Thyroid gland (tissue), 4 donors: ENCODE data around the gene TBC1D1. TPM values are rescaled to one million over a fixed set of nuclear protein-coding genes. Genes with fewer than 3 reads are reported as not detected.

Source experiments
- DNase-seq, 2 donors: peaks; one replicate each; pipeline ENCODE4 v3.0.0-alpha.2; 2019
- H3K27ac ChIP-seq, 3 donors: fragments of 200-600 bp; sonication (generic); 1 replicate in 2 of 3; 2 replicates in 1 of 3; pipeline ENCODE4 v1.5.1; 2016 to 2019; ENCODE audit warnings: mild to moderate bottlenecking in 1 of 3, moderate library complexity in 1 of 3
- H3K27me3 ChIP-seq: fragments of 200-600 bp; sonication (generic); one replicate; pipeline ENCODE4 v1.5.1; 2019
- H3K36me3 ChIP-seq, 2 donors: fragments of 200-600 bp; sonication (generic); one replicate each; pipeline ENCODE4 v1.5.1; 2016 to 2019
- H3K4me1 ChIP-seq, 2 donors: fragments of 200-600 bp; sonication (generic); one replicate each; pipeline ENCODE4 v1.5.1; 2017 to 2019
- H3K4me3 ChIP-seq, 3 donors: fragments of 200-600 bp; sonication (generic); replicated peaks in 1 of 3; 1 replicate in 2 of 3; 2 replicates in 1 of 3; pipeline ENCODE4 v1.5.1; 2016; ENCODE audit warnings: mild to moderate bottlenecking in 1 of 3
- H3K9me3 ChIP-seq: fragments of 200-600 bp; sonication (generic); one replicate; pipeline ENCODE4 v1.5.1; 2017
- POLR2A ChIP-seq, 2 donors: fragments of 450-650 bp; IDR thresholded peaks; one replicate each; pipeline ENCODE4 v1.6.1; 2017; ENCODE audit warnings: antibody characterized with exemption in 2 of 2, mild to moderate bottlenecking in 2 of 2, moderate library complexity in 1 of 2
- WGBS, 2 donors: methylation state at CpG; one replicate each; pipeline ENCODE4 v1.1.5; 2017; 5-methylcytosine and 5-hydroxymethylcytosine counted together
- intact Hi-C: fragments of 100-400 bp; cut with DNase I; formaldehyde crosslinking; loops from one replicate; pipeline ENCODE4 v1.15.1; 2023
- total RNA-seq, 4 donors: library from RNA; depleted of rRNA; stranded (reverse); fragments of >200 nt; gene quantifications; one replicate each; pipeline ENCODE4 v1.2.3, GENCODE V29; 2016
- TF ChIP-seq, protein P1 (sequence below), 6 experiments: fragments of 200-600 bp in 3 of 6; fragments of 450-650 bp in 3 of 6; sonication (generic) in 3 of 6; IDR thresholded peaks; one replicate each; pipeline ENCODE4 v1.5.1; 2016 to 2019; ENCODE audit warnings: antibody characterized with exemption in 6 of 6, mild to moderate bottlenecking in 2 of 6, inconsistent platforms in 1 of 6, moderate library complexity in 1 of 6

The TBC1D1 gene
- total RNA-seq, 4 donors from 2014 or later = 192 to 284 (median 230) TPM

DNA sequence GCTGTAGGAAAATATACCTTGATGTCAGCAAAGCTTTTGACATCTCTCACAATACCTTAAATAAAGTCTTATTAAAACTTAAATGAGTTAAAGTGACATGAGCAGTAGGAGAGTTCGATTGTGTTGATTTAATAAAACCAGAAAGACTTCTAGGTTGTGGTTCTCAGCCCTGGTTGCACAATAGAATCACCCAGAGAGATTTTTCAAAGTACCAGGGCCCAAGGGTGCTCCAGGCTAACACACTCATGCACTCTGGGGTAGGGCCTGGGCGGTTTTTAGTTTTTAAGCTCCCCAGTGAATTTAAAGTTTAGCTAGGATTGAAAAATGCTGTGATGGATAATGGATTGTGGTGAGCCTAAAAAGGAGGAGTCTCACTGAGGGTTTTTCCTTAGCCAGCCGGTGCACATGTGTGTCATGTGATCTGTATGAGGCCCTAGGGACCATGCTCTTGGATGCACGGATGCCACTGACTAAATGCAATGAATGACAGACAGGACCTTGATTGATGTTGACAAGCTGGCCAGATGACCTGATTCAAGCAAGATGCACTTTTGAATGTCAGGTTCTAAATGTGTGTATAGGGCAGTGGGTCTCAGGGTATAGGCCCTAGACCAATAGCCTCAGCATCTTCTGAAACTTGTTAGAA is 254.3 kb downstream of the TBC1D1 start:
- WGBS, 2 donors = 73% methylated on average over 4 of the region's 4 CpGs
- TF ChIP-seq, protein P1, sequence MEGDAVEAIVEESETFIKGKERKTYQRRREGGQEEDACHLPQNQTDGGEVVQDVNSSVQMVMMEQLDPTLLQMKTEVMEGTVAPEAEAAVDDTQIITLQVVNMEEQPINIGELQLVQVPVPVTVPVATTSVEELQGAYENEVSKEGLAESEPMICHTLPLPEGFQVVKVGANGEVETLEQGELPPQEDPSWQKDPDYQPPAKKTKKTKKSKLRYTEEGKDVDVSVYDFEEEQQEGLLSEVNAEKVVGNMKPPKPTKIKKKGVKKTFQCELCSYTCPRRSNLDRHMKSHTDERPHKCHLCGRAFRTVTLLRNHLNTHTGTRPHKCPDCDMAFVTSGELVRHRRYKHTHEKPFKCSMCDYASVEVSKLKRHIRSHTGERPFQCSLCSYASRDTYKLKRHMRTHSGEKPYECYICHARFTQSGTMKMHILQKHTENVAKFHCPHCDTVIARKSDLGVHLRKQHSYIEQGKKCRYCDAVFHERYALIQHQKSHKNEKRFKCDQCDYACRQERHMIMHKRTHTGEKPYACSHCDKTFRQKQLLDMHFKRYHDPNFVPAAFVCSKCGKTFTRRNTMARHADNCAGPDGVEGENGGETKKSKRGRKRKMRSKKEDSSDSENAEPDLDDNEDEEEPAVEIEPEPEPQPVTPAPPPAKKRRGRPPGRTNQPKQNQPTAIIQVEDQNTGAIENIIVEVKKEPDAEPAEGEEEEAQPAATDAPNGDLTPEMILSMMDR (IDR thresholded peaks at IDR 0.05) = no peak
- TF ChIP-seq POLR2A (IDR thresholded peaks at IDR 0.05) = no peak

DNA sequence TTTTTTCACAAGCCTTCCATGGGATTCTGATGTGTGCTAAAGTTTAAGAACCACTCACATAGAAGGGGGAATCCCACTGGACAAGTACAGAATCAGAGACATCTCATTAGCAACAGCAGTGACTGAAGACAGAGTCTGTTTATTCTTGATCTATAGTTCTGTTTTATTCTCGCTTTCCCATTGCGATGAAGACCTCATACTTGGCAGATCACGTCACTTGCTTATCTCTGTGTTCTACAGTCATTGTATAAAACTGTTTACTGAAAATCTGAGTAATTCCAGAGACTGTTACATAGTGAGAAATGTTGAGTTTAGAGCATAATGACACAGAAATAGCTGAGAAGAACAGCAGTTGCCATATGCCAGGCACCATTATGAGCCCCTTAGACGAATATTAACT is 254.9 kb downstream of the TBC1D1 start:
- DNase-seq = no peak
- Histone ChIP-seq H3K27me3 (no peaks in the 10 kb centered on the region), H3K36me3 (no peaks in the 10 kb centered on the region), H3K27ac (no peak overlapping the region), H3K9me3 (no peaks in the 10 kb centered on the region), H3K4me1 (no peaks in the 10 kb centered on the region), H3K4me3 (no peak overlapping the region)
- WGBS, 2 donors = 82 to 85% methylated on average over 4 of the region's 4 CpGs
- intact Hi-C loops = no loop called here
- no peak for TF ChIP-seq POLR2A (IDR thresholded peaks at IDR 0.05)
- TF ChIP-seq, protein P1 (IDR thresholded peaks at IDR 0.05) = no peak

More for the DNA sequence above, 254.3 kb downstream of the TBC1D1 start:
- H3K27ac ChIP-seq = no peak overlapping the region
- no peaks in the 10 kb centered on the region for H3K27me3 ChIP-seq
- no peaks in the 10 kb centered on the region for H3K36me3 ChIP-seq
- DNase-seq = no peak
- no peak overlapping the region for H3K4me3 ChIP-seq
- H3K4me1 ChIP-seq = no peaks in the 10 kb centered on the region
- intact Hi-C loops = no loop called here
- no peaks in the 10 kb centered on the region for H3K9me3 ChIP-seq

DNA sequence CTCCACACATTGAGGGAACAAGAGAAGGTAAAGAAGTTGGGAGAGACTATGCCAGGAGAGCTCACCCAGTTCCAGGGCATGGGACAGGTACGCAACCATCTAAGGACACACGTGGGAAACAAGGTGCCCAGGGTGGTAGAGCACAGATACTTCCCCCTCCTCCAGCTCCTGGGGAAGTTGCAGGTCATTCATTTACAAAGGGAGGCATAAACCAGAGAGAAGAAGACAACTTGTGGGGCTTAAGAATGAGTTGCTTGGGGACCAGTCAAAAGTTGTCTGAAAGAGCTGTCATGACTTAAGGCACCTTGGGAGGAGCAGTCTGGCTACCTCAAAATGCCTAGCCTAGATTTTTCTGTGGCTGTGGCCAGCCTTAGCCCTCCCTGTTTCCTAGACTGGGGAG is 255.5 kb downstream of the TBC1D1 start:
- no peaks in the 10 kb centered on the region for H3K9me3 ChIP-seq
- intact Hi-C loops = no loop called here
- no peaks in the 10 kb centered on the region for H3K27me3 ChIP-seq
- DNase-seq = no peak
- no peak overlapping the region for H3K4me3 ChIP-seq
- TF ChIP-seq, protein P1 (IDR thresholded peaks at IDR 0.05) = no peak
- no peak for TF ChIP-seq POLR2A (IDR thresholded peaks at IDR 0.05)
- H3K4me1 ChIP-seq = no peaks in the 10 kb centered on the region
- whole genome bisulfite sequencing, 2 donors = 88 to 90% methylated on average over 2 of the region's 2 CpGs
- no peaks in the 10 kb centered on the region for H3K36me3 ChIP-seq
- H3K27ac ChIP-seq = no peak overlapping the region

DNA sequence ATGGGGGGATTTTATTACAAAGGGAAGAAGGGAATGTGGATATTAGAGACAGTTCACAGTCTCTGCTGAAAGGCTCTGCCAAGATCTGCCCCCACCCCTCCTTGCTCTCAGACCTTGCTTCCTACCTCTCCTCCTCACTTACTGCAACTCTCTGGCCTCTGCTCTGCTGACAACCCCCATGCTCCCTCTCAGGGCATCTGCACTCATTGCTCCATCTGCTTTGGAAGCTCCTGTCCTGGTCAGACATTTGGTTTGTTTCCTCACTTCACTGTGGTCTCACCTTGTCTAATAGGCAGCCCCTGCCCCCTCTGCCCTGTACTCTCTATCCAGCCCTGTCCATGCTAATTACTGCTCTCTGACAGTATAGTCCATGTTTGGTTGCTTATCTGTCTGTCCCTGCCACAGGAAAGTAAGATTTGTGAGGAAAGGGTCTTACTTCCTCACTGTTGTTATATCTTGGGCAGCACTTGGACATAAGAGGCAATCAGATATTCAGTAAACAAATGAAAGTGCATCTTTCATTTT is 258.6 kb downstream of the TBC1D1 start:
- Histone ChIP-seq H3K4me1 (peaks cover 1 to 5% of the 10 kb centered on the region in 2 donors), H3K9me3 (no peaks in the 10 kb centered on the region), H3K4me3 (no peak overlapping the region), H3K36me3 (no peaks in the 10 kb centered on the region), H3K27ac (no peak overlapping the region), H3K27me3 (no peaks in the 10 kb centered on the region)
- intact Hi-C loops = no loop called here
- TF ChIP-seq, protein P1 (IDR thresholded peaks at IDR 0.05) = no peak
- TF ChIP-seq POLR2A (IDR thresholded peaks at IDR 0.05) = no peak
- no peak for DNase-seq

DNA sequence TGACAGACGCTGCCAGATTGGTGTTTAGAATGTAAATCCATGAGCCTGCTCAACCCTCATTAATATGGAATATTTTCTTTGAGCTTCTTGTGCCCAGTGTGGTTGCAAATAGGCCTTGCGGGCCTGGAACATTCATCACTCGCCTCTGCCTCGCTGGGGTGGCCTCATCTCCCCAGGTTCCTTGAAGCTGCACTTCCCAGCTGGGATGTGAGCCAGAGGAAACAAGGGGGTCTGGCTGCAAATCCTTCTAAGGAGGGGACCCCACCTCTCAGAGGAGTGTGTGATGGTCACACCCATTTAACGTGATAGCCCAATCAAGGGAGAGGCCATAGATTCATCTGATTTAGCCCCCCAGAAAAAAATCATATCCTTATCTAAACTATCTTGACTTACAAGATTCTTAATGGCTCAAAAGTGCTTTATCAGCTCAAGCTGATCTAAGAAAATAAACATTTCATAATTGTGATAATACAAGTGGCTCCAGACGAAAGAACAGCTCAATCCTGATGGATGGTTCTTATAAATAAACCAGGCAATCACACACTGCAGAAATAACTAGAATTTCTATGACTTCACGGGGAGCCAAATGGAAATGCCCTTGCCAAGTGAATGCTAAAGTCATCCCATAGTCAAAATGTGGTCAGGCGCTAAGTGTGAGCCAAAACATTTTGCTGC is 259.2 kb downstream of the TBC1D1 start:
- H3K27ac ChIP-seq = no peak overlapping the region
- intact Hi-C loops = no loop called here
- WGBS, 2 donors = 74% methylated on average over 8 of the region's 8 CpGs
- no peak overlapping the region for H3K4me3 ChIP-seq
- H3K27me3 ChIP-seq = no peaks in the 10 kb centered on the region
- no peaks in the 10 kb centered on the region for H3K36me3 ChIP-seq
- no peak for DNase-seq
- H3K9me3 ChIP-seq = no peaks in the 10 kb centered on the region
- H3K4me1 ChIP-seq = peaks cover 7 to 11% of the 10 kb centered on the region in 2 donors
- TF ChIP-seq POLR2A (IDR thresholded peaks at IDR 0.05) = no peak
- TF ChIP-seq, protein P1 (IDR thresholded peaks at IDR 0.05) = no peak
